ENCODE measurements around the gene KIAA2012.

Gene KIAA2012

GRCh38 chr2:202032846-202033316, 40.2 kb upstream of the KIAA2012 start:
- DNase-seq (ENCODE audit: low read depth), result no peak
- no peak for TF ChIP-seq CTCF (conservative IDR thresholded peaks at IDR 0.05; ENCODE audit: low read length)
- peak overlapping the region; percentile 85 for H3K4me3 ChIP-seq (ENCODE audit: low read length)

GRCh38 chr2:202033317-202034248, 39.5 kb upstream of the KIAA2012 start, which contains the start of gene FZD7:
Gene FZD7, plus strand, starts transcription at chr2:202033855. Its CDS starts 793 bp downstream, at chr2:202034648.
- TF ChIP-seq CTCF (conservative IDR thresholded peaks at IDR 0.05; ENCODE audit: low read length), result peak; percentile 22
- peak; percentile 95 for DNase-seq (ENCODE audit: low read depth)
- peak within 1 kb of the TSS; percentile 88 for H3K4me3 ChIP-seq (ENCODE audit: low read length)

GRCh38 chr2:202034249-202035088, 38.6 kb upstream of the KIAA2012 start:
- DNase-seq (ENCODE audit: low read depth), result no peak

GRCh38 chr2:202035089-202035940, 37.7 kb upstream of the KIAA2012 start:
- peak; percentile 82 for DNase-seq (ENCODE audit: low read depth)
- H3K4me3 ChIP-seq (ENCODE audit: low read length), result peak overlapping the region; percentile 88
- peak; percentile 61 for TF ChIP-seq CTCF (conservative IDR thresholded peaks at IDR 0.05; ENCODE audit: low read length)

More at GRCh38 chr2:202034249-202035088, 38.6 kb upstream of the KIAA2012 start:
- TF ChIP-seq CTCF (conservative IDR thresholded peaks at IDR 0.05; ENCODE audit: low read length), result no peak
- H3K4me3 ChIP-seq (ENCODE audit: low read length), result peak overlapping the region; percentile 88

GRCh38 chr2:202035941-202036372, 37.1 kb upstream of the KIAA2012 start:
- peak overlapping the region; percentile 88 for H3K4me3 ChIP-seq (ENCODE audit: low read length)
- TF ChIP-seq CTCF (conservative IDR thresholded peaks at IDR 0.05; ENCODE audit: low read length), result no peak
- DNase-seq (ENCODE audit: low read depth), result no peak

- no peak for DNase-seq (ENCODE audit: low read depth)
- TF ChIP-seq CTCF (conservative IDR thresholded peaks at IDR 0.05; ENCODE audit: low read length), result no peak
- H3K4me3 ChIP-seq (ENCODE audit: low read length), result peak overlapping the region; percentile 88
Measured at GRCh38 chr2:202036601-202037037, 36.4 kb upstream of the KIAA2012 start.
